SU-DHL-6 (cell line): ENCODE data around the gene CSRNP3.

Experiments
- EZH2phosphoT487 ChIP-seq: fragments of 200-600 bp; sonication (generic), shearing (Covaris generic); conservative IDR thresholded peaks from 2 replicates; pipeline ENCODE4 v1.6.1; 2018; ENCODE audit warnings: mild to moderate bottlenecking, antibody characterized with exemption, low read length, moderate library complexity, mixed read lengths
- TF ChIP-seq, protein P1 (sequence below): fragments of 200-600 bp; sonication (generic); IDR thresholded peaks from one replicate; pipeline ENCODE4 v1.5.1; 2017; ENCODE audit warnings: antibody characterized with exemption, mild to moderate bottlenecking, low read length, moderate library complexity; ENCODE audit not compliant: insufficient read depth, poor library complexity, severe bottlenecking

DNA sequence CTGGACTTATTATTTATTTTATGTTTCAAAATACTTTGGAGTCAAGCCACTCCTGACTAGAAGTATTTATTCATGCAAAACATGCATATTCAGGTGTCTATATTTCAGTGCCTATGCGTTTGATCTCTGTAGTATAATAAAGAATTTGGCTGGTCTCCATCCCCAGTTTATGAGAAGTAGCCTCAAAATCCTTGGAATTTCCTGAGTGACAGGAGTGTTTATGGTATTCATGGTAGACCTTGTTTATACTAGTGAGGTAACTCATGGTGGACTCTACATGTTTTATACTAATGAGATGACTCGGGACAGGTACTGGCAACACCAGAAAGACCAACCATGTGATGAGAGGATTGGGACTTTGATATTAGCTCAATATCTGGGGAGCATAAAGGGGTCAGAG is 43.9 kb upstream of the CSRNP3 start:
- TF ChIP-seq, protein P1, sequence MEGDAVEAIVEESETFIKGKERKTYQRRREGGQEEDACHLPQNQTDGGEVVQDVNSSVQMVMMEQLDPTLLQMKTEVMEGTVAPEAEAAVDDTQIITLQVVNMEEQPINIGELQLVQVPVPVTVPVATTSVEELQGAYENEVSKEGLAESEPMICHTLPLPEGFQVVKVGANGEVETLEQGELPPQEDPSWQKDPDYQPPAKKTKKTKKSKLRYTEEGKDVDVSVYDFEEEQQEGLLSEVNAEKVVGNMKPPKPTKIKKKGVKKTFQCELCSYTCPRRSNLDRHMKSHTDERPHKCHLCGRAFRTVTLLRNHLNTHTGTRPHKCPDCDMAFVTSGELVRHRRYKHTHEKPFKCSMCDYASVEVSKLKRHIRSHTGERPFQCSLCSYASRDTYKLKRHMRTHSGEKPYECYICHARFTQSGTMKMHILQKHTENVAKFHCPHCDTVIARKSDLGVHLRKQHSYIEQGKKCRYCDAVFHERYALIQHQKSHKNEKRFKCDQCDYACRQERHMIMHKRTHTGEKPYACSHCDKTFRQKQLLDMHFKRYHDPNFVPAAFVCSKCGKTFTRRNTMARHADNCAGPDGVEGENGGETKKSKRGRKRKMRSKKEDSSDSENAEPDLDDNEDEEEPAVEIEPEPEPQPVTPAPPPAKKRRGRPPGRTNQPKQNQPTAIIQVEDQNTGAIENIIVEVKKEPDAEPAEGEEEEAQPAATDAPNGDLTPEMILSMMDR: no peak
- TF ChIP-seq EZH2phosphoT487: no peak
